ENCODE measurements around the gene ANO3. TPM values are rescaled to one million over a fixed set of nuclear protein-coding genes. Genes with fewer than 3 reads are reported as not detected.

Gene ANO3
- total and polyA plus RNA-seq, 2 of the 8 experiments (the other 6 are each of a cell fraction or from before 2014, with no cell fraction given) = not detected

DNA sequence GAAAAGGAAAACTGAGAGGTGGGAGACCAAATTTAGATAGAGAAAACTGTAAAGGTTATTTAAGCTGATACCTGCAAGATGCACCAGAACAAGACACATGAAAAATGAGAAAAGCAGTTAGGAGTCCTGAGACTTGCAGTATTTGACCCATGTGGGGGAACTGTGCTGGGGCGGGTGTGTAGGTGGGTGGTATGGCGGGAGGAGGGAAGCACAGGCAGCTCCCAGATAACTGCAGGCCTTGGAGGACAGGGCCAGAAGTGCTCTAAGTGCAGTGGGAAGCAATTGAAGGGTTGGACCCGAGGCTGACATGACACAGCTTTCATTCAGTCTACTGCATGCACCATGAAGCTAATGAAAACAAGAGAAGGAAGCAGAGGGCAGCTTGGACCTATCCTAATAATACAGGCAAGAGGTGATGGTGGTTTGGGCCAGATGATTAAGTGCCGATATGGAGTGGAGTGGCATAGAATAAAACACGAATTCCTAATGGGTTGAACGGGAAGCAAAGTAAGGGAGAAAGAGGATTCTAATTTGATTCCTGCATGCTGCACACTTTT is 48.0 kb upstream of the ANO3 start (continued):
- no peak for TF ChIP-seq CREB1 (IDR thresholded peaks at IDR 0.05)
- no peak for TF ChIP-seq YY1 (IDR thresholded peaks at IDR 0.05; ENCODE audit: low read depth, low read length)
